NCI-H187 (cell line): Measurements from ENCODE around the gene SLC9A2.

Experiments used
- DNase-seq, 2 experiments: peaks; one replicate each; lab custom pipeline; 2025; lab: John Stamatoyannopoulos, UW

SLC9A2 gene

GRCh38 chr2:102735416-102736109 lies 116.2 kb downstream of the SLC9A2 start:
- DNase-seq = no peak

GRCh38 chr2:102736110-102736409 lies 116.7 kb downstream of the SLC9A2 start:
- peak in 1 of 2 experiments; percentile 25 for DNase-seq

GRCh38 chr2:102736410-102737409 lies 117.4 kb downstream of the SLC9A2 start:
- peak; percentile 15 to 25 for DNase-seq

GRCh38 chr2:102737431-102737830 lies 118.1 kb downstream of the SLC9A2 start:
- no peak for DNase-seq

- DNase-seq = no peak
These were observed 123.9 kb downstream of the SLC9A2 start for GRCh38 chr2:102743259-102743658.

- DNase-seq = no peak
These were observed 128.8 kb downstream of the SLC9A2 start for GRCh38 chr2:102748107-102748506.

GRCh38 chr2:102749938-102750337 lies 130.6 kb downstream of the SLC9A2 start:
- no peak for DNase-seq

- peak in 1 of 2 experiments; percentile 0 for DNase-seq
These were observed 134.3 kb downstream of the SLC9A2 start for GRCh38 chr2:102753563-102754159.

- no peak for DNase-seq
These were observed 135.2 kb downstream of the SLC9A2 start for GRCh38 chr2:102754456-102755145.

- no peak for DNase-seq
These were observed 135.9 kb downstream of the SLC9A2 start for GRCh38 chr2:102755284-102755683.

- no peak for DNase-seq
These were observed 139.1 kb downstream of the SLC9A2 start for GRCh38 chr2:102758439-102758838.
